Neutrophil (primary cell): ENCODE data around the gene CDHR3.

Experiments used
- H3K27ac ChIP-seq: fragments of 200-600 bp; sonication (generic); 2 replicates; pipeline ENCODE4 v1.5.1; 2016; ENCODE audit warnings: mild to moderate bottlenecking, moderate library complexity
- H3K27me3 ChIP-seq: fragments of 200-600 bp; sonication (generic); 2 replicates; pipeline ENCODE4 v1.6.0; 2016; ENCODE audit warnings: mild to moderate bottlenecking
- H3K36me3 ChIP-seq: fragments of 200-600 bp; sonication (generic); 2 replicates; pipeline ENCODE4 v1.5.1; 2017
- H3K4me1 ChIP-seq, 2 experiments: fragments of 200-600 bp in 1 of 2; sonication (generic) in 1 of 2; 1 replicate in 1 of 2; 2 replicates in 1 of 2; pipeline versions ENCODE4 v1.5.1 to v1.6.1; 2013 to 2016; ENCODE audit warnings: low read depth in 1 of 2, low read length in 1 of 2, mild to moderate bottlenecking in 1 of 2, moderate library complexity in 1 of 2; ENCODE audit not compliant: control insufficient read depth in 1 of 2, insufficient read depth in 1 of 2
- H3K4me3 ChIP-seq, 2 experiments: fragments of 200-600 bp in 1 of 2; sonication (generic) in 1 of 2; 1 replicate in 1 of 2; 2 replicates in 1 of 2; pipeline ENCODE4 v1.5.1; 2013 to 2016; ENCODE audit warnings: low read depth in 1 of 2, low read length in 1 of 2, mild to moderate bottlenecking in 1 of 2, moderate library complexity in 1 of 2
- H3K9me3 ChIP-seq: fragments of 200-600 bp; sonication (generic); 2 replicates; pipeline ENCODE4 v1.5.1; 2016
- CTCF ChIP-seq: fragments of 200-600 bp; sonication (generic); IDR thresholded peaks from 2 replicates; pipeline ENCODE4 v1.5.1; 2016; ENCODE audit warnings: antibody characterized with exemption

CDHR3 gene

GRCh38 chr7:106064316-106064715 is 101.3 kb downstream of the CDHR3 start:
- H3K4me1 ChIP-seq, result peaks cover 5 to 6% of the 10 kb centered on the region in 2 experiments
- H3K27me3 ChIP-seq, result no peaks in the 10 kb centered on the region
- no peaks in the 10 kb centered on the region for H3K9me3 ChIP-seq
- no peak for TF ChIP-seq CTCF
- no peak overlapping the region for H3K4me3 ChIP-seq
- H3K27ac ChIP-seq, result no peak overlapping the region
- H3K36me3 ChIP-seq, result no peaks in the 10 kb centered on the region

GRCh38 chr7:106064771-106065574 is 101.9 kb downstream of the CDHR3 start:
- H3K4me3 ChIP-seq, result no peak overlapping the region
- no peak for TF ChIP-seq CTCF
- H3K9me3 ChIP-seq, result no peaks in the 10 kb centered on the region
- H3K27ac ChIP-seq, result no peak overlapping the region
- no peaks in the 10 kb centered on the region for H3K27me3 ChIP-seq
- H3K4me1 ChIP-seq, result peaks cover 0 to 1% of the 10 kb centered on the region in 2 experiments
- H3K36me3 ChIP-seq, result no peaks in the 10 kb centered on the region

- H3K27ac ChIP-seq, result no peak overlapping the region
- no peak for TF ChIP-seq CTCF
- no peaks in the 10 kb centered on the region for H3K27me3 ChIP-seq
- no peaks in the 10 kb centered on the region for H3K9me3 ChIP-seq
- no peaks in the 10 kb centered on the region for H3K36me3 ChIP-seq
- H3K4me1 ChIP-seq, result peaks cover 5 to 10% of the 10 kb centered on the region in 2 experiments
- no peak overlapping the region for H3K4me3 ChIP-seq
Measured at GRCh38 chr7:106065575-106066500, 102.8 kb downstream of the CDHR3 start.

- no peaks in the 10 kb centered on the region for H3K27me3 ChIP-seq
- peaks cover 21 to 28% of the 10 kb centered on the region in 2 experiments for H3K4me1 ChIP-seq
- no peak overlapping the region for H3K27ac ChIP-seq
- no peak for TF ChIP-seq CTCF
- no peaks in the 10 kb centered on the region for H3K9me3 ChIP-seq
- H3K36me3 ChIP-seq, result no peaks in the 10 kb centered on the region
- no peak overlapping the region for H3K4me3 ChIP-seq
Measured at GRCh38 chr7:106067678-106068077, 104.6 kb downstream of the CDHR3 start.

GRCh38 chr7:106068538-106068961 is 105.5 kb downstream of the CDHR3 start:
- Histone ChIP-seq H3K27ac (no peak overlapping the region), H3K4me3 (no peak overlapping the region), H3K27me3 (no peaks in the 10 kb centered on the region), H3K36me3 (no peaks in the 10 kb centered on the region), H3K4me1 (peaks cover 25 to 30% of the 10 kb centered on the region in 2 experiments), H3K9me3 (no peaks in the 10 kb centered on the region)
- no peak for TF ChIP-seq CTCF
